Measurements from ENCODE around the gene MLH3.

Gene MLH3

GRCh38 chr14:75079521-75079920 is 28.3 kb upstream of the MLH3 start:
- Histone ChIP-seq H3K4me1 (ENCODE audit: insufficient read depth, low read length) (no peaks in the 10 kb centered on the region), H3K4me2 (ENCODE audit: insufficient read depth, low read length) (no peak overlapping the region), H2AFZ (ENCODE audit: low read depth, low read length) (no peak overlapping the region), H3K4me3 (ENCODE audit: low read depth in 1 of 2, low read length in 2 of 2) (no peak overlapping the region), H3K9ac (ENCODE audit: low read depth, low read length) (no peak overlapping the region), H3K27ac (ENCODE audit: low read length) (no peak overlapping the region), H3K9me3 (ENCODE audit: insufficient read depth, low read length, severe bottlenecking) (no peaks in the 10 kb centered on the region), H3K27me3 (ENCODE audit: insufficient read depth, low read length, poor library complexity) (no peaks in the 10 kb centered on the region), H3K79me2 (ENCODE audit: insufficient read depth, low read length) (no peaks in the 10 kb centered on the region), H3K36me3 (ENCODE audit: insufficient read depth, low read length) (peaks cover 28% of the 10 kb centered on the region), H4K20me1 (ENCODE audit: insufficient read depth, low read length) (no peaks in the 10 kb centered on the region)
- ATAC-seq (ENCODE audit: insufficient read depth, low read depth) (no peak), DNase-seq (no peak)
- TF ChIP-seq, protein P1, sequence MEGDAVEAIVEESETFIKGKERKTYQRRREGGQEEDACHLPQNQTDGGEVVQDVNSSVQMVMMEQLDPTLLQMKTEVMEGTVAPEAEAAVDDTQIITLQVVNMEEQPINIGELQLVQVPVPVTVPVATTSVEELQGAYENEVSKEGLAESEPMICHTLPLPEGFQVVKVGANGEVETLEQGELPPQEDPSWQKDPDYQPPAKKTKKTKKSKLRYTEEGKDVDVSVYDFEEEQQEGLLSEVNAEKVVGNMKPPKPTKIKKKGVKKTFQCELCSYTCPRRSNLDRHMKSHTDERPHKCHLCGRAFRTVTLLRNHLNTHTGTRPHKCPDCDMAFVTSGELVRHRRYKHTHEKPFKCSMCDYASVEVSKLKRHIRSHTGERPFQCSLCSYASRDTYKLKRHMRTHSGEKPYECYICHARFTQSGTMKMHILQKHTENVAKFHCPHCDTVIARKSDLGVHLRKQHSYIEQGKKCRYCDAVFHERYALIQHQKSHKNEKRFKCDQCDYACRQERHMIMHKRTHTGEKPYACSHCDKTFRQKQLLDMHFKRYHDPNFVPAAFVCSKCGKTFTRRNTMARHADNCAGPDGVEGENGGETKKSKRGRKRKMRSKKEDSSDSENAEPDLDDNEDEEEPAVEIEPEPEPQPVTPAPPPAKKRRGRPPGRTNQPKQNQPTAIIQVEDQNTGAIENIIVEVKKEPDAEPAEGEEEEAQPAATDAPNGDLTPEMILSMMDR (IDR thresholded peaks at IDR 0.05; ENCODE audit: borderline replicate concordance, extremely low read depth, low read length, poor library complexity, severe bottlenecking) = no peak
- no peak for TF ChIP-seq EZH2 (IDR thresholded peaks at IDR 0.05; ENCODE audit: borderline replicate concordance, low read depth, low read length, severe bottlenecking)

DNA sequence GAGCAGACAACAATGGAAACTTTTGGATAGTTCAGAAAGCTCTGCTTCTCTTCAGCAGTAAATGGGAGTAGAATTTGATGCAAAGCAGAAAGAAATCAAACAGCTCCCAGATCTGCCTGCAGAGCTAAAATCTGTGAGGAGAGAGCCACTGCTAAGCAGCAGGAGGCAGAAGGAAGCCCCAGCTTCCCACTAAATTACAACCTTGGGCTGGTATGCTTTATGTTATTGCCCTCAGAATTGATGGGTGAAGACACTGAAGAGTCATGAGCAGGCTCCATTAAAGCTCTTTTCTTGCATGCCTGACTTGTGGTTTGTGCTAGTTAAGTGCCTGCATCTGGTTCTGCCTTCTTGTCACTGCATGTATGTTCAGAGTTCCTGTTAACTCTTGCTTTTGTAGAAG is 26.5 kb upstream of the MLH3 start:
- no peaks in the 10 kb centered on the region for H3K4me1 ChIP-seq (ENCODE audit: insufficient read depth, low read length)

GRCh38 chr14:75070383-75070782 is 19.1 kb upstream of the MLH3 start:
- Histone ChIP-seq H3K79me2 (ENCODE audit: insufficient read depth, low read length) (no peaks in the 10 kb centered on the region), H3K4me3 (ENCODE audit: low read depth in 1 of 2, low read length in 2 of 2) (no peak overlapping the region), H4K20me1 (ENCODE audit: insufficient read depth, low read length) (no peaks in the 10 kb centered on the region), H2AFZ (ENCODE audit: low read depth, low read length) (no peak overlapping the region), H3K36me3 (ENCODE audit: insufficient read depth, low read length) (no peaks in the 10 kb centered on the region), H3K27me3 (ENCODE audit: insufficient read depth, low read length, poor library complexity) (no peaks in the 10 kb centered on the region), H3K9me3 (ENCODE audit: insufficient read depth, low read length, severe bottlenecking) (no peaks in the 10 kb centered on the region), H3K4me2 (ENCODE audit: insufficient read depth, low read length) (no peak overlapping the region), H3K27ac (ENCODE audit: low read length) (no peak overlapping the region), H3K9ac (ENCODE audit: low read depth, low read length) (no peak overlapping the region), H3K4me1 (ENCODE audit: insufficient read depth, low read length) (no peaks in the 10 kb centered on the region)
- DNase-seq = no peak
- no peak for ATAC-seq (ENCODE audit: insufficient read depth, low read depth)
- TF ChIP-seq EZH2 (IDR thresholded peaks at IDR 0.05; ENCODE audit: borderline replicate concordance, low read depth, low read length, severe bottlenecking) = no peak
- TF ChIP-seq, protein P1 (IDR thresholded peaks at IDR 0.05; ENCODE audit: borderline replicate concordance, extremely low read depth, low read length, poor library complexity, severe bottlenecking) = no peak

More for the DNA sequence above, 26.5 kb upstream of the MLH3 start:
- H3K27me3 ChIP-seq (ENCODE audit: insufficient read depth, low read length, poor library complexity) = no peaks in the 10 kb centered on the region
- H3K79me2 ChIP-seq (ENCODE audit: insufficient read depth, low read length) = no peaks in the 10 kb centered on the region
- H4K20me1 ChIP-seq (ENCODE audit: insufficient read depth, low read length) = no peaks in the 10 kb centered on the region
- no peak overlapping the region for H3K9ac ChIP-seq (ENCODE audit: low read depth, low read length)
- peaks cover 11% of the 10 kb centered on the region; the same call in 1 of the 2 replicates for H3K36me3 ChIP-seq (ENCODE audit: insufficient read depth, low read length)
- no peaks in the 10 kb centered on the region for H3K9me3 ChIP-seq (ENCODE audit: insufficient read depth, low read length, severe bottlenecking)
- DNase-seq = no peak
- TF ChIP-seq, protein P1 (IDR thresholded peaks at IDR 0.05; ENCODE audit: borderline replicate concordance, extremely low read depth, low read length, poor library complexity, severe bottlenecking) = no peak
- TF ChIP-seq EZH2 (IDR thresholded peaks at IDR 0.05; ENCODE audit: borderline replicate concordance, low read depth, low read length, severe bottlenecking) = no peak
- H3K4me3 ChIP-seq (ENCODE audit: low read depth in 1 of 2, low read length in 2 of 2) = no peak overlapping the region
- H3K27ac ChIP-seq (ENCODE audit: low read length) = no peak overlapping the region
- H2AFZ ChIP-seq (ENCODE audit: low read depth, low read length) = no peak overlapping the region
- no peak overlapping the region for H3K4me2 ChIP-seq (ENCODE audit: insufficient read depth, low read length)
- ATAC-seq (ENCODE audit: insufficient read depth, low read depth) = no peak

GRCh38 chr14:75069811-75070145 is 18.5 kb upstream of the MLH3 start:
- ATAC-seq (ENCODE audit: insufficient read depth, low read depth) (no peak), DNase-seq (no peak)
- no peak overlapping the region for H3K9ac ChIP-seq (ENCODE audit: low read depth, low read length)
- H2AFZ ChIP-seq (ENCODE audit: low read depth, low read length) = no peak overlapping the region
- no peaks in the 10 kb centered on the region for H3K36me3 ChIP-seq (ENCODE audit: insufficient read depth, low read length)
- H3K4me2 ChIP-seq (ENCODE audit: insufficient read depth, low read length) = no peak overlapping the region
- no peaks in the 10 kb centered on the region for H4K20me1 ChIP-seq (ENCODE audit: insufficient read depth, low read length)
- TF ChIP-seq, protein P1 (IDR thresholded peaks at IDR 0.05; ENCODE audit: borderline replicate concordance, extremely low read depth, low read length, poor library complexity, severe bottlenecking) = no peak
- no peak for TF ChIP-seq EZH2 (IDR thresholded peaks at IDR 0.05; ENCODE audit: borderline replicate concordance, low read depth, low read length, severe bottlenecking)
- no peaks in the 10 kb centered on the region for H3K9me3 ChIP-seq (ENCODE audit: insufficient read depth, low read length, severe bottlenecking)
- no peaks in the 10 kb centered on the region for H3K79me2 ChIP-seq (ENCODE audit: insufficient read depth, low read length)
- H3K27me3 ChIP-seq (ENCODE audit: insufficient read depth, low read length, poor library complexity) = no peaks in the 10 kb centered on the region
- H3K27ac ChIP-seq (ENCODE audit: low read length) = no peak overlapping the region
- H3K4me1 ChIP-seq (ENCODE audit: insufficient read depth, low read length) = no peaks in the 10 kb centered on the region
- no peak overlapping the region for H3K4me3 ChIP-seq (ENCODE audit: low read depth in 1 of 2, low read length in 2 of 2)
